B cell (primary cell): ENCODE results near the gene EPOP. TPM values are rescaled to one million over a fixed set of nuclear protein-coding genes. Genes with fewer than 3 reads are reported as not detected.

ENCODE experiments used
- ATAC-seq: fragments of 200-7000 bp; cut with Tn5 transposase; one replicate; pipeline ENCODE4 v1.10.0; 2021; ENCODE audit warnings: low read depth, mild to moderate bottlenecking, moderate number of reproducible peaks, moderate library complexity
- CTCF ChIA-PET: fragments of 350-600 bp; sonication (Branson Sonifier 250); formaldehyde crosslinking; loops from one replicate; lab custom pipeline; 2021; ENCODE audit warnings: antibody characterized with exemption, inconsistent platforms; lab: Charles Lee
- POLR2A ChIA-PET: fragments of 350-600 bp; sonication (Branson Sonifier 250); formaldehyde crosslinking; loops from one replicate; lab custom pipeline; 2021; ENCODE audit warnings: antibody characterized with exemption; lab: Charles Lee
- DNase-seq: peaks from one replicate; pipeline ENCODE4 v3.0.0; 2013
- H2AFZ ChIP-seq: 2 replicates; pipeline ENCODE4 v1.6.1; 2012; ENCODE audit warnings: mild to moderate bottlenecking, low read depth, low read length; ENCODE audit not compliant: insufficient read depth, poor library complexity, severe bottlenecking
- H3K27ac ChIP-seq, 2 donors: 1 replicate in 1 of 2; 2 replicates in 1 of 2; pipeline ENCODE4 v1.5.1; 2012 to 2013; ENCODE audit warnings: low read length in 2 of 2, mild to moderate bottlenecking in 2 of 2, moderate library complexity in 1 of 2
- H3K27me3 ChIP-seq, 4 experiments: fragments of 200-600 bp in 1 of 4; sonication (generic) in 1 of 4; replicated peaks in 1 of 4; 1 replicate in 2 of 4; 2 replicates in 2 of 4; pipeline versions ENCODE4 v1.6.1 to v1.7.0; 2013 to 2016; ENCODE audit warnings: low read length in 3 of 4, mild to moderate bottlenecking in 2 of 4, mixed read lengths in 1 of 4, moderate library complexity in 1 of 4; ENCODE audit not compliant: insufficient read depth in 4 of 4, control insufficient read depth in 3 of 4; ENCODE audit errors: control extremely low read depth in 1 of 4
- H3K36me3 ChIP-seq, 2 experiments: replicated peaks in 1 of 2; 1 replicate in 1 of 2; 2 replicates in 1 of 2; pipeline versions ENCODE4 v1.6.1 to v1.7.1; 2013; ENCODE audit warnings: low read length in 1 of 2; ENCODE audit not compliant: insufficient read depth in 2 of 2, control insufficient read depth in 1 of 2; ENCODE audit errors: control extremely low read depth in 1 of 2, extremely low read depth in 1 of 2
- H3K4me1 ChIP-seq, 2 donors: fragments of 200-600 bp in 1 of 2; sonication (generic) in 1 of 2; 1 replicate in 1 of 2; 2 replicates in 1 of 2; pipeline versions ENCODE4 v1.5.1 to v1.6.1; 2013 to 2017; ENCODE audit warnings: low read length in 2 of 2; ENCODE audit not compliant: control insufficient read depth in 2 of 2, insufficient read depth in 2 of 2
- H3K4me2 ChIP-seq: replicated peaks from 2 replicates; pipeline ENCODE3; 2012; ENCODE audit warnings: mild to moderate bottlenecking, low read depth, low read length; ENCODE audit not compliant: poor library complexity, severe bottlenecking
- H3K4me3 ChIP-seq, 5 experiments: fragments of 200-600 bp in 1 of 5; sonication (generic) in 1 of 5; 1 replicate in 3 of 5; 2 replicates in 2 of 5; pipeline versions ENCODE4 v1.5.1 to v1.7.0; 2011 to 2016; ENCODE audit warnings: low read length in 4 of 5, mild to moderate bottlenecking in 4 of 5, low read depth in 2 of 5, control low read depth in 1 of 5, moderate library complexity in 1 of 5; ENCODE audit not compliant: insufficient read depth in 1 of 5; ENCODE audit errors: control extremely low read depth in 1 of 5, extremely low read depth in 1 of 5
- H3K79me2 ChIP-seq: fragments of 200-600 bp; sonication (generic); one replicate; pipeline ENCODE4 v1.6.0; 2016; ENCODE audit warnings: low read length; ENCODE audit not compliant: control insufficient read depth, insufficient read depth
- H3K9ac ChIP-seq: fragments of 200-600 bp; sonication (generic); 2 replicates; pipeline ENCODE4 v1.6.1; 2017; ENCODE audit warnings: mild to moderate bottlenecking, low read length, moderate library complexity
- H3K9me3 ChIP-seq, 3 donors: one replicate each; pipeline versions ENCODE4 v1.6.1 to v1.7.1; 2013; ENCODE audit warnings: low read length in 2 of 3; ENCODE audit not compliant: control insufficient read depth in 2 of 3, insufficient read depth in 1 of 3; ENCODE audit errors: control extremely low read depth in 1 of 3
- H4K20me1 ChIP-seq: 2 replicates; pipeline ENCODE4 v1.6.0; 2012; ENCODE audit warnings: mild to moderate bottlenecking, low read length; ENCODE audit not compliant: insufficient read depth, control insufficient read depth, poor library complexity, severe bottlenecking
- H3K27ac Mint-ChIP-seq: one replicate; pipeline ENCODE4 v1.8.0; 2021; ENCODE audit warnings: mixed read lengths
- H3K27me3 Mint-ChIP-seq: one replicate; pipeline ENCODE4 v1.8.0; 2021; ENCODE audit warnings: mixed read lengths
- H3K4me1 Mint-ChIP-seq: one replicate; pipeline ENCODE4 v1.8.0; 2021; ENCODE audit warnings: mixed read lengths
- H3K4me3 Mint-ChIP-seq: one replicate; pipeline ENCODE4 v1.8.0; 2021; ENCODE audit warnings: mixed read lengths
- H3K9me3 Mint-ChIP-seq: one replicate; pipeline ENCODE4 v1.8.0; 2022; ENCODE audit warnings: mixed read lengths; ENCODE audit not compliant: insufficient read depth
- EZH2 ChIP-seq: IDR thresholded peaks from 2 replicates; pipeline ENCODE4 v1.6.1; 2012; ENCODE audit warnings: borderline replicate concordance, low read depth, mild to moderate bottlenecking, moderate library complexity, low read length; ENCODE audit not compliant: insufficient read depth, poor library complexity, severe bottlenecking
- WGBS: methylation state at CpG from one replicate; pipeline ENCODE4 v1.1.5; 2013; ENCODE audit warnings: missing lambda C conversion rate; ENCODE audit not compliant: insufficient coverage; 5-methylcytosine and 5-hydroxymethylcytosine counted together
- intact Hi-C: fragments of 100-400 bp; cut with micrococcal nuclease; formaldehyde crosslinking; loops from one replicate; pipeline ENCODE4 v1.10.0; 2022
- polyA plus RNA-seq: library from polyadenylated mRNA; depleted of rRNA; stranded (reverse); fragments of >200 nt; gene quantifications from 2 replicates; pipeline ENCODE4 v1.2.3, GENCODE V29; 2012
- total RNA-seq, 2 donors: library from RNA; stranded (reverse); fragments of 120-200 nt in 1 of 2; gene quantifications; 1 replicate in 1 of 2; 2 replicates in 1 of 2; pipeline versions ENCODE4 v1.2.3 to v1.2.4, GENCODE V29; 2013 to 2022
- TF ChIP-seq, protein P1 (sequence below): fragments of 200-600 bp; IDR thresholded peaks from one replicate; pipeline ENCODE4 v1.8.0; 2022; ENCODE audit warnings: antibody characterized with exemption, mild to moderate bottlenecking

EPOP gene
- total and polyA plus RNA-seq, 2 donors (not counting 1 experiment from before 2014, with no cell fraction given), result 0.66 to 1.2 TPM

DNA sequence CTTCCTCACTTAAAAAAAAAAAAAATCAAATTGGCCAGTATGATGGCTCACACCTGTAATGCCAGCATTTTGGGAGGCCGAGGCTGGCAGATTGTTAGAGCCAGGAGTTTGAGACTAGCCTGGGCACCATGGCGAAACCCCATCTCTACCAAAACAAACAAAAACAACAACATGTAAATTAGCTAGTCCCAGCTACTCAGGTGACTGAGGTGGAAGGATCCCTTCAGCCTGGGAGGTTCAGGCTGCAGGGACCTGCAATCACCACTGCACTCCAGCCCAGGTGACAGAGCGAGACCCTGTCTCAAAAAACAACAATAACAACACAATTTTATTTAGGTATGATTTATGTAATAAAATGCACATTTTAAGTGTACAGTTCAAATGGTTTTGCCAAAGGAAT is 6.3 kb upstream of the EPOP start:
- TF ChIP-seq, protein P1, sequence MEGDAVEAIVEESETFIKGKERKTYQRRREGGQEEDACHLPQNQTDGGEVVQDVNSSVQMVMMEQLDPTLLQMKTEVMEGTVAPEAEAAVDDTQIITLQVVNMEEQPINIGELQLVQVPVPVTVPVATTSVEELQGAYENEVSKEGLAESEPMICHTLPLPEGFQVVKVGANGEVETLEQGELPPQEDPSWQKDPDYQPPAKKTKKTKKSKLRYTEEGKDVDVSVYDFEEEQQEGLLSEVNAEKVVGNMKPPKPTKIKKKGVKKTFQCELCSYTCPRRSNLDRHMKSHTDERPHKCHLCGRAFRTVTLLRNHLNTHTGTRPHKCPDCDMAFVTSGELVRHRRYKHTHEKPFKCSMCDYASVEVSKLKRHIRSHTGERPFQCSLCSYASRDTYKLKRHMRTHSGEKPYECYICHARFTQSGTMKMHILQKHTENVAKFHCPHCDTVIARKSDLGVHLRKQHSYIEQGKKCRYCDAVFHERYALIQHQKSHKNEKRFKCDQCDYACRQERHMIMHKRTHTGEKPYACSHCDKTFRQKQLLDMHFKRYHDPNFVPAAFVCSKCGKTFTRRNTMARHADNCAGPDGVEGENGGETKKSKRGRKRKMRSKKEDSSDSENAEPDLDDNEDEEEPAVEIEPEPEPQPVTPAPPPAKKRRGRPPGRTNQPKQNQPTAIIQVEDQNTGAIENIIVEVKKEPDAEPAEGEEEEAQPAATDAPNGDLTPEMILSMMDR, result no peak
- no peak for TF ChIP-seq EZH2
- H3K4me1 Mint-ChIP-seq, result peaks cover 7% of the 10 kb centered on the region
- H3K27ac Mint-ChIP-seq, result no peak overlapping the region

DNA sequence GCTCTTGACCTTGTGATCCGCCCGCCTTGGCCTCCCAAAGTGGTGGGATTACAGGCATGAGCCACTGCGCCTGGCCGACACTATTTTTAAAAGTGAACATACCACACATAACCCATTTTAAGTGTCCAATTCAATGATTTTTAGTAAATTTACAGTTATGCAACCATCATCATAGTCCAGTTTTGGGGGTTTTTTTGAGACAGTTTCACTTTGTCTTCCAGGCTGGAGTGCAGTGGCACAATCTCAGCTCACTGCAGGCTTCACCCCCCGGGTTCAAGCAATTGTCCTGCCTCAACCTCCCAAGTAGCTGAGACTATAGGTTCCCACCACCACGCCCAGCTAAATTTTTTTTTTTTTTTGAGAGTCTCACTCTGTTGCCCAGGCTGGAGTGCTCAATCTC is 3.1 kb upstream of the EPOP start:
- H3K4me2 ChIP-seq, result no peak overlapping the region
- peaks cover 0 to 24% (median 14%) of the 10 kb centered on the region in 4 experiments for H3K27me3 ChIP-seq
- H3K79me2 ChIP-seq, result no peaks in the 10 kb centered on the region
- 83% methylated on average over 3 of the region's 6 CpGs for WGBS
- no peaks in the 10 kb centered on the region for H3K36me3 ChIP-seq
- no peak overlapping the region for H2AFZ ChIP-seq
- H3K9ac ChIP-seq, result no peak overlapping the region
- peaks cover 24 to 31% of the 10 kb centered on the region in 2 donors for H3K4me1 ChIP-seq
- POLR2A ChIA-PET, result interaction anchor here (0.7 to 1.6 kb wide), 3 partner anchors 28 to 57 kb away, joined by 4 to 10 read pairs (median 4); no protein-coding TSS in a partner anchor
- no peaks in the 10 kb centered on the region for H4K20me1 ChIP-seq
- Mint-ChIP-seq H3K27me3 (peaks cover 16% of the 10 kb centered on the region), H3K9me3 (no peaks in the 10 kb centered on the region), H3K27ac (no peak overlapping the region), H3K4me3 (no peak overlapping the region), H3K4me1 (peaks cover 20% of the 10 kb centered on the region)
- TF ChIP-seq, protein P1, result no peak
- TF ChIP-seq EZH2, result no peak
- ATAC-seq (no peak), DNase-seq (no peak)
- no peak overlapping the region for H3K4me3 ChIP-seq
- no peak overlapping the region for H3K27ac ChIP-seq
- CTCF ChIA-PET, result interaction anchor here (0.7 to 8.6 kb wide), 12 partner anchors 8 to 120 kb away, joined by 3 to 172 read pairs (median 6); partner anchors contain the start of gene CISD3
- intact Hi-C loops, result loop anchor here (1.0 to 2.0 kb wide), 4 partner anchors 23 to 475 kb away; partner anchors contain the start of gene CISD3
- H3K9me3 ChIP-seq, result peaks cover 0 to 2% (median 0%) of the 10 kb centered on the region in 3 donors

More for the DNA sequence above, 6.3 kb upstream of the EPOP start:
- H3K9me3 ChIP-seq, result no peaks in the 10 kb centered on the region
- Mint-ChIP-seq H3K27me3 (peaks cover 18% of the 10 kb centered on the region), H3K4me3 (no peak overlapping the region), H3K9me3 (no peaks in the 10 kb centered on the region)
- no peak overlapping the region for H2AFZ ChIP-seq
- no peak overlapping the region for H3K27ac ChIP-seq
- peaks cover 9 to 12% of the 10 kb centered on the region in 2 donors for H3K4me1 ChIP-seq
- POLR2A ChIA-PET, result no interaction called here
- CTCF ChIA-PET, result interaction anchor here (0.9 to 8.6 kb wide), 5 partner anchors 12 to 97 kb away, joined by 3 to 172 read pairs (median 3); no protein-coding TSS in a partner anchor
- intact Hi-C loops, result no loop called here
- no peak for ATAC-seq
- no peak overlapping the region for H3K4me2 ChIP-seq
- H4K20me1 ChIP-seq, result no peaks in the 10 kb centered on the region
- DNase-seq, result no peak
- H3K36me3 ChIP-seq, result no peaks in the 10 kb centered on the region
- H3K27me3 ChIP-seq, result peaks cover 0 to 8% (median 2%) of the 10 kb centered on the region in 4 experiments
- no CpG with 5 or more reads among the region's 3 CpGs for WGBS
- no peaks in the 10 kb centered on the region for H3K79me2 ChIP-seq
- H3K9ac ChIP-seq, result no peak overlapping the region
- no peak overlapping the region for H3K4me3 ChIP-seq
